ENCODE results near the gene DTNBP1. TPM values are rescaled to one million over a fixed set of nuclear protein-coding genes. Genes with fewer than 3 reads are reported as not detected.
A peak's percentile ranks its signal among the peaks of the same experiment; 100 is the strongest.

DTNBP1 gene
- total and polyA plus RNA-seq, 5 donors from 2014 or later, result 22.4 to 43.1 (median 33.7) TPM

DNA sequence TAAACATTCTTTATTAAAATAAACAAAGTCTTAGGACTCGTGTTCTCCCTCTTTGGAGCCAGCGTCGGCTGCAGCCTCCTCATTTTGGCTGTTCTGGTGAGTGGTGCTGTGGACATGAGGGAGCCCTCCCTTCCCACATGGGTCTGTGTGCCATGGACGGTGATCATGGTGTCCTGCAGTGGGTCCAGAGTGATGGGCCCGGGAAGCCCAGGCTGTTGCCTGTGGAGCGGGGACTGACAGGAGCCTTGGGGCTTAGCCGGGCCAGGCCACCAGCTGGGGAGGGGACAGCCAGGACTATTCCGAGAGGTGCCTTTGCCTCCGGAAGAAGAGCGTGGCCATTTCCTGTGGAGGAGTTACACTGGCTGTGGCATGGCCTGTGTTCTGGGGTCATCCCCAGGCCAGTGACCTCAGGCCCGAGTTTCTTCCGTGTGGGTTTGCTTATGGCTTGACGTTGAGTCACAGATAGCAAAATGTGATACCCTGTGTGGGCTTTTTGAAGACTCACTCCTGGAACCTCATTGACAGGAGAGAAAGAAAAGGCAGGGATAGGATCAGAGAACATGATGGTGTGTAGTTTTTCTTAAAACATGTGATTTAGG, 153.4 kb downstream of the DTNBP1 start:
- Mint-ChIP-seq H3K27ac (peak overlapping the region in 1 of 3 donors; percentile 70), H3K27me3 (no peaks in the 10 kb centered on the region), H3K36me3 (peaks cover 47% of the 10 kb centered on the region), H3K4me3 (no peak overlapping the region), H3K9me3 (no peaks in the 10 kb centered on the region), H3K4me1 (peaks cover 0 to 2% (median 0%) of the 10 kb centered on the region in 4 donors)
- H3K27me3 ChIP-seq (ENCODE audit: control insufficient read depth, insufficient read depth, low read length), result no peaks in the 10 kb centered on the region
- H3K4me3 ChIP-seq (ENCODE audit: low read depth, low read length), result no peak overlapping the region
- ATAC-seq (ENCODE audit: low read depth in 2 of 2) (no peak), DNase-seq (no peak)
- no peaks in the 10 kb centered on the region for H3K4me1 ChIP-seq (ENCODE audit: control insufficient read depth, insufficient read depth, low read length, poor library complexity, severe bottlenecking)
- peaks cover 79% of the 10 kb centered on the region for H3K36me3 ChIP-seq (ENCODE audit: control insufficient read depth, insufficient read depth, low read length)
- no peaks in the 10 kb centered on the region for H3K9me3 ChIP-seq (ENCODE audit: control insufficient read depth in 2 of 2, low read length in 2 of 2)
- no peak overlapping the region for H3K27ac ChIP-seq (ENCODE audit: insufficient read depth, low read length, poor library complexity, severe bottlenecking)

DNA sequence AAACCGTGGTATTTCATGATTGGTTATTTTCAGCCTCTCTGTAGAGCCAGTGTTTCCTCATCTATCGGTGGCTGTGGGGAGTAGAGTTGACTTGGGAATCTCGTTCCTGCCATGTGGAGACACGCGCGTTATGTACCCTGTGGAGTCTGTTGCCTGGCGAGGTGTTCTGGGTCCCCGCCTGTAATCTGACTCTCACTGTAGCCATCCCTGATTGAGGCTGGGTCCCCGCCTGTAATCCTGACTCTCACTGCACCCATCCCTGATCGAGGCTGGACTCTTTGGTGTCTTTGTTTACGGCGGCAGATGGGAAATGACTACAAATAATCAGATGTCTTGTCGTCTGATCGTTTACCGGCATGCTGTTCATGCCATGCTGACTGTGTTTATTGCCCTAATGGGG, 153.9 kb downstream of the DTNBP1 start:
- Mint-ChIP-seq H3K27ac (peak overlapping the region in 2 of 3 donors; percentile 46 to 70), H3K4me1 (peaks cover 0 to 2% (median 0%) of the 10 kb centered on the region in 4 donors), H3K27me3 (no peaks in the 10 kb centered on the region), H3K36me3 (peaks cover 46% of the 10 kb centered on the region), H3K9me3 (no peaks in the 10 kb centered on the region), H3K4me3 (no peak overlapping the region)
- Histone ChIP-seq H3K27ac (ENCODE audit: insufficient read depth, low read length, poor library complexity, severe bottlenecking) (no peak overlapping the region), H3K9me3 (ENCODE audit: control insufficient read depth in 2 of 2, low read length in 2 of 2) (no peaks in the 10 kb centered on the region), H3K36me3 (ENCODE audit: control insufficient read depth, insufficient read depth, low read length) (peaks cover 74% of the 10 kb centered on the region), H3K4me1 (ENCODE audit: control insufficient read depth, insufficient read depth, low read length, poor library complexity, severe bottlenecking) (no peaks in the 10 kb centered on the region), H3K27me3 (ENCODE audit: control insufficient read depth, insufficient read depth, low read length) (no peaks in the 10 kb centered on the region), H3K4me3 (ENCODE audit: low read depth, low read length) (no peak overlapping the region)
- DNase-seq (no peak), ATAC-seq (ENCODE audit: low read depth in 2 of 2) (no peak)

DNA sequence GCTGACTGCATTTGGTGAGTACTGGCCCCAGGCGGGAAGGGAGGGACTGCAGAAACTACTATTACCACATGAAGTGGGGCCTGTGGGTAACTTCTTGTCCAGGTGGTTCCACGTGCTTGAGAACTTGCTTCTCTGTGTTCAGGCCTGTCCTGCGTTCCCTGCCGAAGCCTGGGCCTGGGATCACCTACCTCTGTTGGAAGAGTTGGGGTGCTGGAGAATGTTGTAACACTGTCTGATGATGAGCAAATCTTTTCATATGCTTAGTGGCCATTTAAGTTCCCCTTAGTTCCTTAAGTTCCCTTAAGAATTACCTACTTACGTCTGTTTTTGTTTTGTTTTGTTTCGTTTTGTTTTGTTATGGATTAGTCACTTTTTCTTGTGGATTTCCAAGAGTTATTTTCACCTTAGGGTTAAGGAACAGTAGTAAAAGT, 154.4 kb downstream of the DTNBP1 start:
- Mint-ChIP-seq H3K27me3 (no peaks in the 10 kb centered on the region), H3K9me3 (no peaks in the 10 kb centered on the region), H3K4me3 (no peak overlapping the region), H3K4me1 (peaks cover 0 to 2% (median 0%) of the 10 kb centered on the region in 4 donors), H3K27ac (peak overlapping the region in 1 of 3 donors; percentile 46), H3K36me3 (peaks cover 41% of the 10 kb centered on the region)
- H3K27me3 ChIP-seq (ENCODE audit: control insufficient read depth, insufficient read depth, low read length), result no peaks in the 10 kb centered on the region
- H3K9me3 ChIP-seq (ENCODE audit: control insufficient read depth in 2 of 2, low read length in 2 of 2), result no peaks in the 10 kb centered on the region
- H3K4me1 ChIP-seq (ENCODE audit: control insufficient read depth, insufficient read depth, low read length, poor library complexity, severe bottlenecking), result no peaks in the 10 kb centered on the region
- no peak for DNase-seq
- ATAC-seq (ENCODE audit: low read depth in 2 of 2), result no peak
- no peak overlapping the region for H3K4me3 ChIP-seq (ENCODE audit: low read depth, low read length)
- no peak overlapping the region for H3K27ac ChIP-seq (ENCODE audit: insufficient read depth, low read length, poor library complexity, severe bottlenecking)
- peaks cover 73% of the 10 kb centered on the region for H3K36me3 ChIP-seq (ENCODE audit: control insufficient read depth, insufficient read depth, low read length)

DNA sequence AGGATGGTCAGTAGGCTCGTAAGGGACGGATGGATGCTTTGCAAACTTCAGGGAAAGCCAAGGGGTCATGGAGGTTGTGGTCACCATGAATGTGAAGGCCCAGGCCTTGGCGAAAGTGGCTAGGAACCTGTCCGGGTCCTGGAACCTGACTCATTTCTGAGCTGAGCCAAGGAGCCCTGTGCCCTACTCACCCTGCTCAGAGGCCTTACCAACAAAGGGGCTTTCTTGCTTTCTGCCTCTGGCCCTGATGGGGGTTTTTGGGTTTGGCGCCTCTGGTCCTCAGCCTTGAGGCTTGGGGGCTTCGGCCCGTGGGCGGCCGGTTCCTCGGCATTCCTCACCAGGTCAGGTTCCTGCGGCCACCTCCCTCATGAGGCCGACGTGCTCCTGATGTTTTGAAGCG, 155.1 kb downstream of the DTNBP1 start:
- Mint-ChIP-seq H3K4me1 (peaks cover 0 to 2% (median 0%) of the 10 kb centered on the region in 4 donors), H3K9me3 (no peaks in the 10 kb centered on the region), H3K27me3 (no peaks in the 10 kb centered on the region), H3K27ac (no peak overlapping the region), H3K36me3 (peaks cover 41% of the 10 kb centered on the region), H3K4me3 (no peak overlapping the region)
- H3K4me1 ChIP-seq (ENCODE audit: control insufficient read depth, insufficient read depth, low read length, poor library complexity, severe bottlenecking), result no peaks in the 10 kb centered on the region
- no peak for DNase-seq
- no peak overlapping the region for H3K4me3 ChIP-seq (ENCODE audit: low read depth, low read length)
- no peaks in the 10 kb centered on the region for H3K27me3 ChIP-seq (ENCODE audit: control insufficient read depth, insufficient read depth, low read length)
- H3K36me3 ChIP-seq (ENCODE audit: control insufficient read depth, insufficient read depth, low read length), result peaks cover 73% of the 10 kb centered on the region
- ATAC-seq (ENCODE audit: low read depth in 2 of 2), result no peak
- H3K9me3 ChIP-seq (ENCODE audit: control insufficient read depth in 2 of 2, low read length in 2 of 2), result no peaks in the 10 kb centered on the region
- H3K27ac ChIP-seq (ENCODE audit: insufficient read depth, low read length, poor library complexity, severe bottlenecking), result no peak overlapping the region

DNA sequence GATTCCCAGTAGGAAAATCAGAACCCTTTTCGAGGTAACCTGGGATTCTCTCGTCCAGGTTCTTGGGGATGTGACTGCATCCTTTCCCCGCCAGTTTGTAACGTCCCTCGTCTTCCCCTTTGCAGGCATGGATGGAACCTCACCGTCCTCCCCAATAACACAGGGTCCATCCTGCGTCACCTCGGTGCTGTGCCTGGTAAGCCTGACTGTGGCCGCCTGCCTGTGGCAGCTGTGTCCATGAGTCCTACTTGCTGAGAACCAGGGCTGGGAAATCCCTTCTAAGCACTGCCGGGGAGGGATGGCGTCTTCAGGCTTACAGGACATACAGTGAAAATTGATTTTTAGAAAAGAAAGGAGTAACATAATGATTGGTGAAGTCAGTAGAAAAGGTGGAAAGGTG, 155.6 kb downstream of the DTNBP1 start:
- H3K9me3 Mint-ChIP-seq, result no peaks in the 10 kb centered on the region
- H3K27ac Mint-ChIP-seq, result peak overlapping the region in 1 of 3 donors; percentile 46
- no peaks in the 10 kb centered on the region for H3K27me3 Mint-ChIP-seq
- Histone ChIP-seq H3K27ac (ENCODE audit: insufficient read depth, low read length, poor library complexity, severe bottlenecking) (no peak overlapping the region), H3K9me3 (ENCODE audit: control insufficient read depth in 2 of 2, low read length in 2 of 2) (no peaks in the 10 kb centered on the region), H3K27me3 (ENCODE audit: control insufficient read depth, insufficient read depth, low read length) (no peaks in the 10 kb centered on the region), H3K4me3 (ENCODE audit: low read depth, low read length) (no peak overlapping the region), H3K36me3 (ENCODE audit: control insufficient read depth, insufficient read depth, low read length) (peaks cover 73% of the 10 kb centered on the region), H3K4me1 (ENCODE audit: control insufficient read depth, insufficient read depth, low read length, poor library complexity, severe bottlenecking) (no peaks in the 10 kb centered on the region)
- no peak overlapping the region for H3K4me3 Mint-ChIP-seq
- ATAC-seq (ENCODE audit: low read depth in 2 of 2) (no peak), DNase-seq (no peak)
- peaks cover 35% of the 10 kb centered on the region for H3K36me3 Mint-ChIP-seq
- H3K4me1 Mint-ChIP-seq, result peaks cover 0 to 2% (median 0%) of the 10 kb centered on the region in 4 donors

DNA sequence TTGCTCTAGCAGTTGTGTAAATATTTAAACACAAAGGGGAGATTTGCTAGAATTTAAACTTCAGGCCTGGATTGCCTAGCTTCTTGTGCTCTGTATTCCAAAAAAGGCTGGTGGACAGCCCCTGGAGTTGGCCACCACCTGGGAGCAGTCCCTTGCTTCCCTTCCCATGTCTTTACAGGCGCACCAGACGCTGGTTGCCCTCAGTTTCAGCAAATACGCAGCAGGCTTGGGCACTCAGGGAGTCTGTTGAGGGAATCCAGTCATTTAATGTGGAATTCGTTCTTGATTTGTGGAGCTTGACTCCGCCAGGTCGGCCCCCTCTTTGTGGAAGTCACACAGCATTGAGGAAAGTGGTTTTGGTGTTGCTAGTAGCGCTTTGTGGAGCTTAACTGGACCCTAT, 156.8 kb downstream of the DTNBP1 start:
- H3K4me3 ChIP-seq (ENCODE audit: low read depth, low read length), result no peak overlapping the region
- DNase-seq (no peak), ATAC-seq (ENCODE audit: low read depth in 2 of 2) (no peak)
- Mint-ChIP-seq H3K27ac (peak overlapping the region in 1 of 3 donors; percentile 59), H3K36me3 (peaks cover 32% of the 10 kb centered on the region), H3K4me1 (peaks cover 0 to 2% (median 0%) of the 10 kb centered on the region in 4 donors), H3K9me3 (no peaks in the 10 kb centered on the region), H3K4me3 (no peak overlapping the region), H3K27me3 (no peaks in the 10 kb centered on the region)
- H3K4me1 ChIP-seq (ENCODE audit: control insufficient read depth, insufficient read depth, low read length, poor library complexity, severe bottlenecking), result no peaks in the 10 kb centered on the region
- no peaks in the 10 kb centered on the region for H3K9me3 ChIP-seq (ENCODE audit: control insufficient read depth in 2 of 2, low read length in 2 of 2)
- peaks cover 73% of the 10 kb centered on the region for H3K36me3 ChIP-seq (ENCODE audit: control insufficient read depth, insufficient read depth, low read length)
- no peak overlapping the region for H3K27ac ChIP-seq (ENCODE audit: insufficient read depth, low read length, poor library complexity, severe bottlenecking)
- H3K27me3 ChIP-seq (ENCODE audit: control insufficient read depth, insufficient read depth, low read length), result no peaks in the 10 kb centered on the region

DNA sequence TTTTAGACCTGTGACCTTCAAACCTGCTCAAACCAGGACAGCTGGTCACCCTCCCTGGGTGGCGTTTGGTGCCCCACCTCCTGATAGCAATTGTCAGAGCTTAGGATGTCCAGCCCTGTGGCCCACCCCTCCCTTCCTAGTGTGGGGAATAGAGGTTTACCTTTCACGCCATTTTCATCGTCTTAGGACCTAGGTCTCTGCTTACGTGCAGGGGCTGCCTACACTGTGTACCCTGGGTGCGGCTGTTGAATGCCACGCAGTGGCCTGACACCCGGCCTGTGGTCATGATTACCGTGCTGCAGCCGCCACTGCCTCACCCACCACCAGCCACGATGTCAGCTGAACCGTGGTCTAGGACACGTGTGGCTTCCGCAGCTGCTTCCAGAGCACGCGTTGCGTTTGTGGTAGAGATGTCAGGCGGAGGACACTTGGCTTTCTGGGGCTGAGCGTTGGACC, 157.3 kb downstream of the DTNBP1 start:
- H3K4me1 ChIP-seq (ENCODE audit: control insufficient read depth, insufficient read depth, low read length, poor library complexity, severe bottlenecking), result no peaks in the 10 kb centered on the region
- no peak overlapping the region for H3K4me3 ChIP-seq (ENCODE audit: low read depth, low read length)
- H3K9me3 ChIP-seq (ENCODE audit: control insufficient read depth in 2 of 2, low read length in 2 of 2), result no peaks in the 10 kb centered on the region
- ATAC-seq (ENCODE audit: low read depth in 2 of 2) (no peak), DNase-seq (no peak)
- no peak overlapping the region for H3K27ac ChIP-seq (ENCODE audit: insufficient read depth, low read length, poor library complexity, severe bottlenecking)
- Mint-ChIP-seq H3K27ac (peak overlapping the region in 1 of 3 donors; percentile 59), H3K9me3 (no peaks in the 10 kb centered on the region), H3K4me1 (peaks cover 0 to 2% (median 0%) of the 10 kb centered on the region in 4 donors), H3K36me3 (peaks cover 32% of the 10 kb centered on the region), H3K4me3 (no peak overlapping the region), H3K27me3 (no peaks in the 10 kb centered on the region)
- peaks cover 75% of the 10 kb centered on the region for H3K36me3 ChIP-seq (ENCODE audit: control insufficient read depth, insufficient read depth, low read length)
- no peaks in the 10 kb centered on the region for H3K27me3 ChIP-seq (ENCODE audit: control insufficient read depth, insufficient read depth, low read length)

Data from CD4-positive, CD25-positive, alpha-beta regulatory T cell (primary cell).